UCSD-AML1 (cell line): ENCODE data around the gene KCNJ5.
A peak's percentile ranks its signal among the peaks of the same experiment; 100 is the strongest.
"Not testable (repeated sequence)": the region's sequence is repeated elsewhere in the genome, so short reads cannot be mapped to it uniquely, and the experiment has no call there.

ENCODE experiments used
- DNase-seq: peaks from one replicate; lab custom pipeline; 2025; ENCODE audit not compliant: unreplicated experiment; lab: John Stamatoyannopoulos, UW

The KCNJ5 gene

DNA sequence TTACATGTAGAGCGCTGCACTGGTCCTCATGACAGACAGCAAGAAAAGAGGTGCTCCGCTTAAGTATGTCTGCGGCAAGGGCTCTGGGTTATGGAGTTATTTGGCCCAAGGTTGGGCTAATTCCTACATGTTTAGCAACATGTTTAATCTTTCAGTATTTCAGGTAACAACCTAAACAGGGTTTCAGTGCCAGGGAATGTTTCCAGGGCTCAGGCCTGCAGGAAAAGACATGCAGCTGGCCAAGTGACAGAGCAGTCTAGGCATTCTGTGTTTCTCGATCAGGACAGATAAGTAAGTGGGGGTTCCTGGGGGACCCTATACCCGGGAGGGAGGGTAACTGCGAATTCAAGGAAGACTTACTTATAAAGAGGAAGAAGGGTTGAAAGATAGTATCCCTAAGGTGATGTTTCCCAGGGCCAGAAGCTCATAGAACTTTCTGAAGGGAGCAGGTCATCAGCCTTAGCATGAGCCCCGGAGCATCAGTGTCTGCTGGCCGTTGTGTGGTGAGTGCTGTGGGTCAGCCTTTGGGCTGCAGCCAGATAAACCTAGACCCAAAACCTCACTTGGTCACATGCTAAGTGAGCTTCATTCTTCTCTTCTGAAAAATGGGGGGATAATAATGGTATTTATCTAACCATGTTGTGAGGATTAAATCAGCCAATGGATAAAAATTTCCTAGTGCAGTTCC, 18.4 kb downstream of the KCNJ5 start:
- no peak for DNase-seq

DNA sequence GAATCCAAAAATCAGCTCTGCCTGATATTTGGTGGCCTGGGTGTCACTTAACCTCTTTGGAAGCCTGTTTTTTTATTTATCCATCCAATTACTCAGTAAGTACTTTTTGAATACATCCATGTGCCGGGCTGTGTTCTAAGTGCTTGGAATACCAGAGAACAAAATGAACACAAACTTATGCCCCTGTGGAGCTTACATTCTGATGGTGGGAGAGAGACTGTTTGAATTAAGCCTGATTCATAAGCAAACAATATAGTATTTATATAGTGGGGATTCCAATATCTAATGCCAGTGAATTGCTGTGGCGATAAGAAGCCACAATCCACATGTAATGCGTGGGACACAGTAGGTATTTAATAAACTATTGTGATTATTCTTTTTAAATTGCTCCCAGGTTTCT, 19.4 kb downstream of the KCNJ5 start:
- DNase-seq, result no peak

- no peak for DNase-seq
Observed at GRCh38 chr11:128911239-128911638, 20.1 kb downstream of the KCNJ5 start.

GRCh38 chr11:128911701-128912100, 20.5 kb downstream of the KCNJ5 start:
- DNase-seq, result no peak

- no peak for DNase-seq
Observed at GRCh38 chr11:128913806-128914205, 22.6 kb downstream of the KCNJ5 start.

GRCh38 chr11:128914216-128915148, 23.3 kb downstream of the KCNJ5 start:
- DNase-seq, result no peak

DNA sequence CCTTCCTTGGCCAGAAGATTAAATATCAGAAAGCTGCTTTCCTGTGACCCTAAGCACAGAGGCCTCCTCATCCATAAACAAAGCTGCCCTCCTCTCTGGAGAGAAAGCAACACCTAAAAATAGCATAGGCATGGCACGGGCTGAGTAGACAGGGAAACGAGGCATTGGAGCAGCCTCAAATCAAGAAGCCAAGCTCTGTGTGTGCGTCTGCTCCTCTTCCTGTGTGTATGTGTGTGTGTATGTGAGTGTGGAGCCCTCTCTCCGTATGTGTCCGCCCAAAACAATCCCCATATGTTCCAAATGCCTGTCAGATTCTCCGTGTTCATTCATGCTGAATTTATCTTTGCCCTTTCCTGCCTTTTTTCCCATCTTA, 24.0 kb downstream of the KCNJ5 start:
- DNase-seq, result no peak

DNA sequence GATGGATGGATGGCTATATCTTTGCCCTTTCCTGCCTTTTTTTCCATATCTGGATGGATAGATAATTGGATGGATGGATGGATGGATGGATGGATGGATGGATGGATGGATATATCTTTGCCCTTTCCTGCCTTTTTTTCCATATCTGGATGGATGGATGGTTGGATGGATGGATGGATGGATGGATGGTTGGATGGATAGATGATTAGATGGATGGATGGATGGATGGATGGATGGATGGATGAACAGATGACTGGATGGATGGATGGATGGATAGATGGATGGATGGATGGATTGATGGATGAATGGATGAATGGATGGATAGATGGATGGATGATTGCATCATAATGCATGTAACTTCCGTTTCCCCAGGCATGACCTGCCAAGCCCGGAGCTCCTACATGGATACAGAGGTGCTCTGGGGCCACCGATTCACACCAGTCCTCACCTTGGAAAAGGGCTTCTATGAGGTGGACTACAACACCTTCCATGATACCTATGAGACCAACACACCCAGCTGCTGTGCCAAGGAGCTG, 24.9 kb downstream of the KCNJ5 start:
- DNase-seq, result no peak

DNA sequence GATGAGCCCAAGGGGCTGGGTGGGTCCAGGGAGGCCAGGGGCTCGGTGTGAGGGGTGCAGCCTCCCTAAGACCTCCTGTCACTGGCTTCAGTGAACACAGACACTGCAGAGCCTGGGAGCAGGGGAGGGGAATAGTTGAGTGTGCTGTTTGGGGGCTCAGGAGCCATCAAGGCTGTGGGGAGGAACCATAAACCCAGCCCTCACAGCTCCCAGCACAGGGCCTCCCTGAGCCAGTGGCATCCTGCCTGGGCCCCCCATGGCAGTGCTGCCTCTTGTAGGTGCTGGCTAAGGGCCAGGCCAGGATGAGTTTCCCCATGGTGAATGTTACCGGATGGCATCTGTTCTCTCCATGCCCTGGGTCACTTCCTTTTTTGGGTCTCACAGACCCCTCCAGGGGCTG, 25.5 kb downstream of the KCNJ5 start:
- DNase-seq, result no peak

DNA sequence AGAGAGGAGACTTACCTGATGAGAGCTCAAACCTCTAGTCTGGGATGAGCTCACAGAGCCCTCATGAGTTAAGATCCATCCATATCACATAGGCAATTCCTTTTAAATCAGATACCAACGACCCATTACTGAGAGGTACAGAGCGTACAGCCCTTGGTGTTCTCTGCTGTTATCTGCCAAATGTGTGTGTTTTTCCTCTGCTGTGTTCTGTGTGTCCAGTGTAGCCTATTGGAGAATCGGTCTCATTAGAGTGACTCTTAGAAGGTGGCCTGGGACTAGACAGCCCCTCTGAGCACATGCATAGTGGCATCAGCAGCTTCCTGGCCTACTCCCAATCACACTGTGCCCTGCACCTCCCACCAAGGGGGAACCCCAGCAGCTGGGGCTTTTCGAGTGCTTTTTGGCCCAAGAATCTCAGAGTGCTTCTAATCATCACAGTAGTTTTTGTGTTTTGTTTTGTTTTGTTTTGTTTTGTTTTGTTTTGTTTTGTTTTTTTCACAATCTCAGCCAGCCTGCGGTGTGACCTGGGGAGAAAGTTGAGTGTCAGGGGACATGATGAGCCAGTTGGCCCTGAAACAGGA, 26.1 kb downstream of the KCNJ5 start:
- DNase-seq, result no peak

GRCh38 chr11:128919216-128919615, 28.1 kb downstream of the KCNJ5 start:
- DNase-seq, result peak; percentile 48

DNA sequence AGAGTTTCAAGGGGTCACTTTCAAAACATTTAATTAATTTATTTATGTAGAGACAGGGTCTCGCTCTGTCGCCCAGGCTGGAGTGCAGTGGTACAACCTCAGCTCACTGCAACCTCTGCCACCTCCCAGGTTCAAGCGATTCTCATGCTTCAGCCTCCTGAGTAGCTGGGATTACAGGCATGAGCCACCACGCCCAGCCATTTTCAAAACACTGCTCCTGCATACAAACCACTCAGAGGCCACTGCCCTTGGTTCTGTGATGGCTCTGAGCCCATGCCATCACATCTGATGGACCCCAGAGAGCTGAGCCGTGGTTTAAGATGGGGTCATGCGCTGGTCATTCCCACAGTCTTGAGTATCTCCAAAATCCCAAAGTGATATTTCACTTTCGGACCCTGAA, 28.5 kb downstream of the KCNJ5 start:
- not testable (repeated sequence) for DNase-seq

DNA sequence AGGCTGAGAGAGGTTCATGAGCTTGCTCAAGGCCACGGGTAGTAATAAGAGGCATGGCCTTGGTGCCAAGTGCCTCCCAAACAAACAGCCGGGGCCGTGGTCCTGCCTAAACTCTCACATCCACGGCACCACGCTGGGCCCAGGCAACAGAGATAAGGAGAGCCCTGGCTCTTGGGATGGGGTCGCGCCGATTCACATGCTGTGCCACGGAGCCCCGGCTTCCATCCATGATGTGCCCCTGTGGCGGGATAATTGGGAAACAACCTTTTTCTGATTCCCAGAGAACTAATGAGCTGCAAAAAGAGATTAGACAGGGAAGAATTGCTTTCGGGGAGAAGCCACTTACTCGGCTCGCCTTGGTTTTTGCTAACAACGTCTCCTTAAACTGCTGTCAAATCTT, 29.5 kb downstream of the KCNJ5 start:
- DNase-seq, result no peak

DNA sequence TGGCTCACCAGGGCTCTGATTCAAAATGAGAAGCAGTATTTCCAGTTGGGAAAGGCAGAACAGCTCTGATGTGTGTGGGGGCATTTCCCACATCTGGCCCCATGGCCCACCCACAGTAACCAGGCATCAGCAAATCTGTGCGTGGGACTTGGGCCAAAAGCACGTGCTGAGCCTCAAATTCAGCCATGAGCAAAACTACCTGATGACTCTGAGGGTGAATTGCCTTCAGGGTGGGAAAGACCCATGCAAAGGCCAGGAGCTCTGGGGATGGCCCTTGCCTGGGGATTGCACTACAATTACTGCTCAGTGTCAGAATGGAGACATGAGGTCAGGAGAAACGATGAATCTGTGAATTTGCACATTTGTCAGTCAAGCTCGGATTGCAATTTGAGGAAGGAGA, 30.6 kb downstream of the KCNJ5 start:
- DNase-seq, result no peak

- no peak for DNase-seq
Observed at GRCh38 chr11:128924104-128924503, 32.9 kb downstream of the KCNJ5 start.

- DNase-seq, result no peak
Observed at GRCh38 chr11:128924510-128925249, 33.5 kb downstream of the KCNJ5 start.

DNA sequence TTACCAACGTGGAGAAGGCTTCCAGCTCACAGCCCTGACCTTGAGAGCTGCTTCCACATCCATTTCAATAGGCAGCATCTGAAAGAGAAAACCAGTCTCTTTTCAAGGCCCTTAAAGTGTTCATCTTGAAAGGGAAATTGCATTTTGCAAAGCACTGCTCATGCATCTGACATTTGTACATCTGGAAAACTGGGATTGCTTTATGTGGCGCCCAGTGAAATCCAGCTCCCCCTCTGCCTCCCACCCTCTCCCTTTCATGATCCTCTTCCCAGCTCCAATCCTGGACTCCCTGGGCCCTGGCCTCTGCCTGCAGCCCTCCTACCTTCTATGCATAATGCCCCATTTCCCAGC, 34.1 kb downstream of the KCNJ5 start:
- no peak for DNase-seq

- no peak for DNase-seq
Observed at GRCh38 chr11:128926000-128926399, 34.8 kb downstream of the KCNJ5 start.

- DNase-seq, result no peak
Observed at GRCh38 chr11:128926437-128927107, 35.4 kb downstream of the KCNJ5 start.

- no peak for DNase-seq
Observed at GRCh38 chr11:128927108-128927461, 35.9 kb downstream of the KCNJ5 start.
